HCT116 (cell line): ENCODE measurements around the gene CPZ. TPM values are rescaled to one million over a fixed set of nuclear protein-coding genes. Genes with fewer than 3 reads are reported as not detected.
A peak's percentile ranks its signal among the peaks of the same experiment; 100 is the strongest.

Source experiments
- ATAC-seq: fragments of 200-7000 bp; cut with Tn5 transposase; 2 replicates; pipeline ENCODE4 v1.9.1; 2020; ENCODE audit warnings: mild to moderate bottlenecking, moderate library complexity
- BruUV-seq: library from RNA; stranded (reverse); fragments of 400-500 nt; replicated peaks from 2 replicates; lab custom pipeline; 2021; lab: Mats Ljungman, UMichigan
- CTCF ChIA-PET: fragments of 300-600 bp; sonication (Branson Sonifier 250); formaldehyde crosslinking; loops from one replicate; lab custom pipeline; 2021; ENCODE audit warnings: antibody characterized with exemption; lab: Charles Lee
- POLR2A ChIA-PET: fragments of 300-600, 350-600 bp; sonication (Branson Sonifier 250); formaldehyde crosslinking; loops from one replicate; lab custom pipeline; 2021; ENCODE audit warnings: antibody characterized with exemption; lab: Charles Lee
- RAD21 ChIA-PET, 2 experiments: fragments of 300-600 bp; sonication (Branson Sonifier 250); formaldehyde crosslinking; loops; one replicate each; lab custom pipeline; 2023; ENCODE audit warnings: low total read pairs in 2 of 2; ENCODE audit not compliant: uncharacterized antibody in 2 of 2, unreplicated experiment in 2 of 2, low non-redundant PET in 1 of 2; lab: Charles Lee
- DNase-seq: peaks from one replicate; pipeline ENCODE4 v3.0.0-alpha.2; 2010; ENCODE audit warnings: low read depth, low spot score
- H2AFZ ChIP-seq: fragments of 200-600 bp; shearing (Covaris generic), sonication (generic); 2 replicates; pipeline ENCODE4 v1.6.1; 2017; ENCODE audit warnings: low read depth, mixed run types, mixed read lengths, antibody characterized with exemption, low read length; ENCODE audit not compliant: poor library complexity, severe bottlenecking
- H3K27ac ChIP-seq: 2 replicates; pipeline ENCODE4 v1.5.1; 2012; ENCODE audit warnings: low read depth, low read length
- H3K27me3 ChIP-seq: fragments of 200-600 bp; sonication (generic); 2 replicates; pipeline ENCODE4 v1.6.1; 2016; ENCODE audit warnings: mixed run types, low read length, mixed read lengths; ENCODE audit not compliant: insufficient read depth
- H3K36me3 ChIP-seq, 2 experiments: fragments of 200-500 bp in 1 of 2; fragments of 200-600 bp in 1 of 2; sonication (Bioruptor generic) in 1 of 2; sonication (generic) in 1 of 2; 2 replicates each; pipeline versions ENCODE4 v1.5.1 to v1.6.1; 2014 to 2016; ENCODE audit warnings: low read length in 2 of 2, inconsistent platforms in 1 of 2, mixed read lengths in 1 of 2, mixed run types in 1 of 2; ENCODE audit not compliant: insufficient read depth in 2 of 2, control insufficient read depth in 1 of 2
- H3K4me1 ChIP-seq, 2 experiments: fragments of 200-600 bp in 1 of 2; sonication (generic) in 1 of 2; 2 replicates each; pipeline versions ENCODE4 v1.5.1 to v1.6.1; 2012 to 2017; ENCODE audit warnings: low read length in 2 of 2, inconsistent platforms in 1 of 2, mild to moderate bottlenecking in 1 of 2, mixed read lengths in 1 of 2, mixed run types in 1 of 2, moderate library complexity in 1 of 2; ENCODE audit not compliant: insufficient read depth in 2 of 2, control insufficient read depth in 1 of 2
- H3K4me2 ChIP-seq: fragments of 200-600 bp; sonication (generic); 2 replicates; pipeline ENCODE4 v1.6.1; 2017; ENCODE audit warnings: mixed run types, low read length, mixed read lengths
- H3K4me3 ChIP-seq, 2 experiments: fragments of 200-600 bp in 1 of 2; sonication (generic) in 1 of 2; replicated peaks in 1 of 2; 2 replicates each; pipeline ENCODE4 v1.5.1; 2011 to 2016; ENCODE audit warnings: low read length in 2 of 2, control low read depth in 1 of 2, low read depth in 1 of 2, mild to moderate bottlenecking in 1 of 2, mixed read lengths in 1 of 2, mixed run types in 1 of 2
- H3K79me2 ChIP-seq: fragments of 200-600 bp; sonication (generic); 2 replicates; pipeline ENCODE4 v1.6.1; 2017; ENCODE audit warnings: mild to moderate bottlenecking, mixed run types, low read length, moderate library complexity, mixed read lengths; ENCODE audit not compliant: insufficient read depth
- H3K9ac ChIP-seq: fragments of 200-600 bp; sonication (generic); 2 replicates; pipeline ENCODE4 v1.6.1; 2016; ENCODE audit warnings: low read length, mixed read lengths
- H3K9me2 ChIP-seq: fragments of 200-600 bp; sonication (generic), shearing (Covaris generic); 2 replicates; pipeline ENCODE4 v1.6.1; 2017; ENCODE audit warnings: mixed run types, mild to moderate bottlenecking, moderate library complexity; ENCODE audit not compliant: insufficient read depth
- H3K9me3 ChIP-seq, 2 experiments: fragments of 200-500 bp in 1 of 2; fragments of 200-600 bp in 1 of 2; sonication (Bioruptor generic) in 1 of 2; sonication (generic) in 1 of 2; 2 replicates each; pipeline ENCODE4 v1.6.1; 2014 to 2017; ENCODE audit warnings: low read length in 2 of 2, mixed read lengths in 2 of 2, inconsistent platforms in 1 of 2, low read depth in 1 of 2, mild to moderate bottlenecking in 1 of 2, mixed run types in 1 of 2, moderate library complexity in 1 of 2; ENCODE audit not compliant: control insufficient read depth in 1 of 2, insufficient read depth in 1 of 2
- H4K20me1 ChIP-seq: fragments of 200-600 bp; sonication (generic), shearing (Covaris generic); 2 replicates; pipeline ENCODE4 v1.6.1; 2017; ENCODE audit warnings: mixed run types, mild to moderate bottlenecking, moderate library complexity; ENCODE audit not compliant: insufficient read depth
- ATF3 ChIP-seq: IDR thresholded peaks from 2 replicates; pipeline ENCODE4 v1.6.1; 2012
- EZH2phosphoT487 ChIP-seq: fragments of 200-600 bp; IDR thresholded peaks from 2 replicates; pipeline ENCODE4 v1.6.1; 2018; ENCODE audit warnings: antibody characterized with exemption, borderline replicate concordance
- FOSL1 ChIP-seq: IDR thresholded peaks from 2 replicates; pipeline ENCODE4 v1.6.1; 2012; ENCODE audit warnings: low read depth
- POLR2AphosphoS5 ChIP-seq: IDR thresholded peaks from 2 replicates; pipeline ENCODE4 v1.6.1; 2011; ENCODE audit warnings: mild to moderate bottlenecking, low read depth, low read length, moderate library complexity
- RAD21 ChIP-seq: IDR thresholded peaks from 2 replicates; pipeline ENCODE4 v1.6.1; 2012; ENCODE audit warnings: low read depth, mild to moderate bottlenecking
- REST ChIP-seq: IDR thresholded peaks from 2 replicates; pipeline ENCODE4 v1.6.1; 2012; ENCODE audit warnings: low read depth
- SIN3A ChIP-seq: IDR thresholded peaks from 2 replicates; pipeline ENCODE4 v1.6.1; 2012; ENCODE audit warnings: low read depth
- SRF ChIP-seq: IDR thresholded peaks from 2 replicates; pipeline ENCODE4 v1.6.1; 2012; ENCODE audit warnings: low read depth
- TCF7L2 ChIP-seq: IDR thresholded peaks from 2 replicates; pipeline ENCODE4 v1.7.0; 2011; ENCODE audit warnings: borderline replicate concordance, inconsistent platforms; ENCODE audit not compliant: insufficient read depth, insufficient read length; ENCODE audit errors: extremely low read depth
- YY1 ChIP-seq: IDR thresholded peaks from 2 replicates; pipeline ENCODE4 v1.6.1; 2011; ENCODE audit warnings: low read length, low read depth, moderate library complexity, mild to moderate bottlenecking; ENCODE audit not compliant: insufficient replicate concordance; ENCODE audit errors: extremely low read depth
- ZFX ChIP-seq: fragments of 450-650 bp; IDR thresholded peaks from 2 replicates; pipeline ENCODE4 v1.6.1; 2017
- ZNF274 ChIP-seq: fragments of 200-500 bp; sonication (Bioruptor generic); IDR thresholded peaks from 2 replicates; pipeline ENCODE4 v1.6.1; 2014; ENCODE audit warnings: mild to moderate bottlenecking, low read depth, low read length, inconsistent platforms
- intact Hi-C: fragments of 100-400 bp; cut with micrococcal nuclease; formaldehyde crosslinking; loops from 2 replicates; pipeline ENCODE4 v1.10.0; 2022
- total RNA-seq: library from RNA; stranded (reverse); gene quantifications from one replicate; pipeline ENCODE4 v1.2.1, GENCODE V29; 2021; ENCODE audit not compliant: unreplicated experiment
- TF ChIP-seq, protein P1 (sequence below): IDR thresholded peaks from 2 replicates; pipeline ENCODE4 v1.6.1; 2011; ENCODE audit warnings: mild to moderate bottlenecking, low read length, moderate library complexity; ENCODE audit not compliant: insufficient replicate concordance; ENCODE audit errors: extremely low read depth

Gene CPZ
- total RNA-seq, 1 experiment from 2014 or later, result not detected

DNA sequence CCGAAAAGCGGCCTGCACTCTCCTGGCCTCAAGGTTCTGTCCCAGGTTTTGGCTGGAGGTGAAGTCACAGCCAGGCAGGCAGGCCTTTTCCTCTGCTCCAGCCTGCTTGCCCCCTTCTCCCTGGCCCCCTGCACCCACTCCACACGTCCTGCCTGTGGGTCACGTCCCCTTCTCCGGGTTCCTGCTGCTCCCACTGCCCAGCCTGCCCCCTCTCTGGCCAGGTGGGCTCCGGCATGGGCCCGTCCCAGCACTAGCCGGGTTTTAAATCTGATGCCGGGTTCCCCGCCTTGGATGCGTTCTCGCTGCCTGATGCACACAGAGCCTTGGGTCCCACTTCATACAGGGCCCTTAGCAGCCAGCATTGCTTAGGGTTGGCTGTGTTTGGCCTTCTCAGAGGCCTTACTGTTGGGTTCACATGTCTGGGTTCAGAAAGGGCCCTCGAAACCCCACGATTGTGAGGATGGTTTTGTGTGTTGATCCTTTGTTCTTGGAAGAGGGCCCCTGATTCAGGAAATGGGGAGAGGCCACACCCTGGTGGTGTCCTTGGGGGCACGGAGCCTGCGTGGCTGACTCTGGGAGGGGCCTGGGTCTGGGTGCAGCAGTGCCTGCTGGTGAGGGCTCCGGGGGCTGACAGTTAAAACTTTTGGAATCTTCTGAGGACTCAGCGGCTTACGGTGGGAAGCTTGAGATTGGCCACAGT is 6.0 kb downstream of the CPZ start:
- no peaks in the 10 kb centered on the region for H3K9me3 ChIP-seq
- ChIA-PET CTCF (interaction anchor here (0.9 kb wide), 1 partner anchor 9 kb away, joined by 4 read pairs; no protein-coding TSS in a partner anchor), POLR2A (no interaction called here), RAD21 (no interaction called here)
- no peak overlapping the region for H2AFZ ChIP-seq
- no peaks in the 10 kb centered on the region for H3K9me2 ChIP-seq
- DNase-seq, result no peak
- no peaks in the 10 kb centered on the region for H3K79me2 ChIP-seq
- no peak overlapping the region for H3K4me2 ChIP-seq
- H3K36me3 ChIP-seq, result no peaks in the 10 kb centered on the region
- intact Hi-C loops, result loop anchor here (5.0 to 10.0 kb wide), 2 partner anchors 319 to 354 kb away; no protein-coding TSS in a partner anchor
- H4K20me1 ChIP-seq, result no peaks in the 10 kb centered on the region
- no peak overlapping the region for H3K9ac ChIP-seq
- no TSS peak for BruUV-seq
- no peak for ATAC-seq
- no peak overlapping the region for H3K4me3 ChIP-seq
- no peak for TF ChIP-seq ATF3
- no peak for TF ChIP-seq SRF
- H3K4me1 ChIP-seq, result peaks cover 11 to 20% of the 10 kb centered on the region in 2 experiments; a peak in 3 of 4 replicates
- H3K27me3 ChIP-seq, result 0 out of 2 replicates have a peak, but pooled peaks cover 4% of the 10 kb centered on the region
- no peak overlapping the region for H3K27ac ChIP-seq

- no peaks in the 10 kb centered on the region for H3K9me3 ChIP-seq
- TF ChIP-seq, protein P1, sequence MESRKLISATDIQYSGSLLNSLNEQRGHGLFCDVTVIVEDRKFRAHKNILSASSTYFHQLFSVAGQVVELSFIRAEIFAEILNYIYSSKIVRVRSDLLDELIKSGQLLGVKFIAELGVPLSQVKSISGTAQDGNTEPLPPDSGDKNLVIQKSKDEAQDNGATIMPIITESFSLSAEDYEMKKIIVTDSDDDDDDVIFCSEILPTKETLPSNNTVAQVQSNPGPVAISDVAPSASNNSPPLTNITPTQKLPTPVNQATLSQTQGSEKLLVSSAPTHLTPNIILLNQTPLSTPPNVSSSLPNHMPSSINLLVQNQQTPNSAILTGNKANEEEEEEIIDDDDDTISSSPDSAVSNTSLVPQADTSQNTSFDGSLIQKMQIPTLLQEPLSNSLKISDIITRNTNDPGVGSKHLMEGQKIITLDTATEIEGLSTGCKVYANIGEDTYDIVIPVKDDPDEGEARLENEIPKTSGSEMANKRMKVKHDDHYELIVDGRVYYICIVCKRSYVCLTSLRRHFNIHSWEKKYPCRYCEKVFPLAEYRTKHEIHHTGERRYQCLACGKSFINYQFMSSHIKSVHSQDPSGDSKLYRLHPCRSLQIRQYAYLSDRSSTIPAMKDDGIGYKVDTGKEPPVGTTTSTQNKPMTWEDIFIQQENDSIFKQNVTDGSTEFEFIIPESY, result no peak
- TF ChIP-seq POLR2AphosphoS5, result no peak
- TF ChIP-seq RAD21, result no peak
- no peak for TF ChIP-seq ZFX
- TF ChIP-seq FOSL1, result no peak
- TF ChIP-seq EZH2phosphoT487, result no peak
- TF ChIP-seq SIN3A, result no peak
- no peak for TF ChIP-seq REST
- no peak for TF ChIP-seq ZNF274
- no peak for TF ChIP-seq YY1
- no peak for TF ChIP-seq TCF7L2
- H3K27ac ChIP-seq, result no peak overlapping the region
- peak overlapping the region; percentile 19; the same call in 1 of the 2 replicates for H3K9ac ChIP-seq
- H3K27me3 ChIP-seq, result 0 out of 2 replicates have a peak, but pooled peaks cover 4% of the 10 kb centered on the region
- DNase-seq (no peak), ATAC-seq (peak; percentile 16)
- ChIA-PET CTCF (interaction anchor here (0.9 kb wide), 1 partner anchor 9 kb away, joined by 4 read pairs; no protein-coding TSS in a partner anchor), RAD21 (no interaction called here), POLR2A (no interaction called here)
- no peak overlapping the region for H2AFZ ChIP-seq
- no TSS peak for BruUV-seq
- no peaks in the 10 kb centered on the region for H3K36me3 ChIP-seq
- H3K79me2 ChIP-seq, result no peaks in the 10 kb centered on the region
- no peaks in the 10 kb centered on the region for H3K9me2 ChIP-seq
- intact Hi-C loops, result loop anchor here (5.0 to 10.0 kb wide), 2 partner anchors 318 to 354 kb away; no protein-coding TSS in a partner anchor
- H3K4me1 ChIP-seq, result peaks cover 11 to 19% of the 10 kb centered on the region in 2 experiments; a peak in 3 of 4 replicates
- no peaks in the 10 kb centered on the region for H4K20me1 ChIP-seq
- peak overlapping the region; percentile 62 for H3K4me2 ChIP-seq
- H3K4me3 ChIP-seq, result no peak overlapping the region
These were observed 6.5 kb downstream of the CPZ start for GRCh38 chr4:8599091-8599460.
